HUES64 (cell line): ENCODE results near the gene SUPT3H.

ENCODE experiments used
- H3K27ac ChIP-seq: 2 replicates; pipeline ENCODE4 v1.7.0; 2013; ENCODE audit warnings: low read depth, low read length, inconsistent platforms
- H3K27me3 ChIP-seq: 2 replicates; pipeline ENCODE4 v1.6.1; 2013; ENCODE audit warnings: mild to moderate bottlenecking, low read length; ENCODE audit not compliant: insufficient read depth
- H3K36me3 ChIP-seq: 2 replicates; pipeline ENCODE4 v1.6.1; 2013; ENCODE audit warnings: mild to moderate bottlenecking, low read length; ENCODE audit not compliant: insufficient read depth
- H3K4me1 ChIP-seq: 2 replicates; pipeline ENCODE4 v1.6.1; 2013; ENCODE audit warnings: mild to moderate bottlenecking, low read length, moderate library complexity; ENCODE audit not compliant: insufficient read depth
- H3K4me3 ChIP-seq: 2 replicates; pipeline ENCODE4 v1.5.1; 2013; ENCODE audit warnings: mild to moderate bottlenecking, low read length, moderate library complexity
- H3K9ac ChIP-seq: 2 replicates; pipeline ENCODE4 v1.6.1; 2013; ENCODE audit warnings: mild to moderate bottlenecking, low read depth, low read length
- H3K9me3 ChIP-seq: 2 replicates; pipeline ENCODE4 v1.6.1; 2013; ENCODE audit warnings: low read depth, low read length; ENCODE audit not compliant: insufficient read depth
- WGBS: fragments of 150-250, 120-280 bp; methylation state at CpG from one replicate; pipeline ENCODE4 v1.1.7; 2013; ENCODE audit warnings: missing lambda C conversion rate; 5-methylcytosine and 5-hydroxymethylcytosine counted together

The SUPT3H gene

DNA sequence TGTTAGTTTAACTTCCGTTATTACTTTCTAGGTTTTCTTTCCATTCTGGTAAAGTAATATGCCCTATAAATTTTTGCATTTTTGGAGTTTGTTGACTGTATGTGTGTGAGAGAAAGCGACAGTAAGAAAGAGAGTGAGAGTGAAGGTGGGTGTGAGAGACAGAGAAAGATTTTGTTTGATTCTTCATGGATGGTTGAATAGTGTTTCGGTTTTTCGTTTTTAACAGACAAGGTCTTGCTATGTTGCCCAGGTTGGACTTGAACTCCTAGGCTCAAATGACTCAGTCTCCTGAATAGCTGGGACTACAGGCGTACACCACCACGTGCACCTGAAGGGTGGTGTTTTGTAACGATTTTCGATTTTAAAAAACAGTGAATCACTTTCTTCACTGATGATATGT, 378.7 kb downstream of the SUPT3H start:
- H3K9me3 ChIP-seq: no peaks in the 10 kb centered on the region
- no peak overlapping the region for H3K27ac ChIP-seq
- WGBS: 88% methylated on average over 7 of the region's 8 CpGs
- H3K27me3 ChIP-seq: no peaks in the 10 kb centered on the region
- H3K36me3 ChIP-seq: no peaks in the 10 kb centered on the region
- no peak overlapping the region for H3K9ac ChIP-seq
- no peaks in the 10 kb centered on the region; the same call in 1 of the 2 replicates for H3K4me1 ChIP-seq
- no peak overlapping the region for H3K4me3 ChIP-seq

- H3K9ac ChIP-seq: no peak overlapping the region
- H3K36me3 ChIP-seq: no peaks in the 10 kb centered on the region
- 97% methylated on average over 3 of the region's 3 CpGs for WGBS
- H3K9me3 ChIP-seq: no peaks in the 10 kb centered on the region
- no peaks in the 10 kb centered on the region for H3K27me3 ChIP-seq
- no peaks in the 10 kb centered on the region; the same call in 1 of the 2 replicates for H3K4me1 ChIP-seq
- H3K27ac ChIP-seq: no peak overlapping the region
- no peak overlapping the region for H3K4me3 ChIP-seq
These were observed 382.1 kb downstream of the SUPT3H start for GRCh38 chr6:44995486-44996132.

DNA sequence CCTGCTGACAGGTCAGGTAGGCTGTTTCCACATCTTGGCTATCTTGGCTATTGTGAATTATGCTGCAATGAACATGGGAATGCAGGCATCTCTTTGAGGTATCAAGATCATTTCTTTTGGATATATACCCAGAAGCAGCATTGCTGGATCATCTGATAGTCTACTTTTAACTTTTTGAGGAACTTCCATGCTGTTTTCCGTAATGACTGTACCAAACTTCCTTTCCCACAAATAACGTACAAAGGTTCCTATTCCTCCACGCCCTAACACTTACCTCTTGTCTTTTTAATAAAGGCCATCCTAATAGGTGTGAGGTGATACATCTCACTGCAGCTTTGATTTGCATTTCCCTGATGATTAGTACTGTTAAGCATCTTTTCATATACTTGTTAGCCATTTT, 388.3 kb downstream of the SUPT3H start:
- Histone ChIP-seq H3K27ac (no peak overlapping the region), H3K36me3 (no peaks in the 10 kb centered on the region), H3K9me3 (no peaks in the 10 kb centered on the region), H3K4me1 (no peaks in the 10 kb centered on the region), H3K9ac (no peak overlapping the region), H3K4me3 (no peak overlapping the region), H3K27me3 (no peaks in the 10 kb centered on the region)
- WGBS: 90% methylated on average over 3 of the region's 3 CpGs

- H3K27ac ChIP-seq: no peak overlapping the region
- no peaks in the 10 kb centered on the region for H3K4me1 ChIP-seq
- no peaks in the 10 kb centered on the region for H3K9me3 ChIP-seq
- H3K4me3 ChIP-seq: no peak overlapping the region
- H3K36me3 ChIP-seq: no peaks in the 10 kb centered on the region
- H3K9ac ChIP-seq: no peak overlapping the region
- WGBS: 96% methylated on average over 3 of the region's 4 CpGs
- H3K27me3 ChIP-seq: no peaks in the 10 kb centered on the region
These were observed 392.7 kb downstream of the SUPT3H start for GRCh38 chr6:44985006-44985405.

DNA sequence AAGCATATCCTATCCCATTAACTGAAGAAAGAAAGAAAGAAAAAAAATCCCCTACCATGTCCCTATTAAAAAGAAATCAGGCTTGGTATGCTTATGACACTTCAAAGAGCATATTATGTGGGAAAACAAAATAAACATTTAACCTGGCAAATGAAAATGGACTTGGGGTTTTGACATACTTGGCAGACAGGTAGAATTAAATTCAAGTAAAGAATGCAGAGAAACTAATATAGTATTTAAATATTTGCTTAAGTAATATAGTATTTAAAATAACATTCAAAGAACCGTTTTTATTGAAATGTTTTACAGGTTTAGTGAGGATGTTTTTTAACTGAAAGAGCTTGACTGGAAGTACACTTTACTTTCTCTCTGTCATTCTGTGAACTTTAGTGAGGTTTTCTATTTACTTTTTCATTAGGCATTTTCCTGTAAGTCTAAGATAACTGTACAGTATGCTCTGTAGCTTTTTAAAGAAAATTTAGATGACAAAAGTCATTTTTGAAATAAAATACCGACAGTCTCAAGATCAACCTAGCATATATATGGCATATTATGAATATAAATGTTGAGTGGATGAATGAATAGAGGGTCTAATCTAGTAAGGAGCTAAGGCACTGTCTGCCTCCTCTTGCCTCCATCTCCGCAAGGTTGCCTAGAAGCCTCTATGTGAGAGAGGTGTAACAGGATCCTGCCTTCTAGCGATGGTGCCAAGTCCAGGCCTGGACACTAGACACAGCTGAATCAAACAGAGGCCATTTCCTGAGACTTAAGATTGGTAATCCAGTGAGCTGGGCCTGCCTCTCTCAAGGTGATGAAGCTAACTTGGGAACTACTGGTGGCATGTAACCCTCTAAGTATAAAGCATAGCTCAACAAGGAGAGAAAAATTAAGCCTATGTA, 394.0 kb downstream of the SUPT3H start:
- H3K4me1 ChIP-seq: no peaks in the 10 kb centered on the region
- no peak overlapping the region for H3K9ac ChIP-seq
- H3K27ac ChIP-seq: no peak overlapping the region
- WGBS: 95% methylated on average over 2 of the region's 4 CpGs
- no peaks in the 10 kb centered on the region for H3K9me3 ChIP-seq
- no peak overlapping the region for H3K4me3 ChIP-seq
- no peaks in the 10 kb centered on the region for H3K36me3 ChIP-seq
- no peaks in the 10 kb centered on the region for H3K27me3 ChIP-seq

DNA sequence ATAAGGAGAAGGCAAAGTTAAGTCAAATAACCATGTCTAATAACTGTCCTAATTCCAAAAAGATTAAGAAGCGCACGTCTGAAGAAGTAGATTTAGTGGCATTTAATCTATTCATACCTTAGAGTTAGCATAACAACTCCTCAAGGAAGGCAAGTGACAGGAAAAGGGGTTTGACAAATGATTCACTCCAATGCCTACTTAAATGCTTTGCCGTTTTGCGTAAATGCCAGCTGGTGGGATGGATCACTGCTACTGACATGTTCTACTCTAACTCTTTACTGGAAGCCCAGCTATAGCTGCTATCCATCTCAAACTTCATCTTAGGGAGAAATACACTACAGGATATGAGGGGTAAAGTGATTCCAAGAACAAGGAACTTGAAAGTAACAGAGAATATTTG, 396.9 kb downstream of the SUPT3H start:
- Histone ChIP-seq H3K9me3 (no peaks in the 10 kb centered on the region), H3K27me3 (no peaks in the 10 kb centered on the region), H3K4me1 (no peaks in the 10 kb centered on the region), H3K9ac (no peak overlapping the region), H3K4me3 (no peak overlapping the region), H3K27ac (no peak overlapping the region), H3K36me3 (no peaks in the 10 kb centered on the region)
- 94% methylated on average over 4 of the region's 4 CpGs for whole genome bisulfite sequencing

GRCh38 chr6:44976677-44977641, 400.8 kb downstream of the SUPT3H start:
- Histone ChIP-seq H3K36me3 (peaks cover 7% of the 10 kb centered on the region; the same call in 1 of the 2 replicates), H3K9me3 (peaks cover 26% of the 10 kb centered on the region), H3K27me3 (no peaks in the 10 kb centered on the region), H3K27ac (no peak overlapping the region), H3K9ac (no peak overlapping the region), H3K4me1 (no peaks in the 10 kb centered on the region), H3K4me3 (no peak overlapping the region)

DNA sequence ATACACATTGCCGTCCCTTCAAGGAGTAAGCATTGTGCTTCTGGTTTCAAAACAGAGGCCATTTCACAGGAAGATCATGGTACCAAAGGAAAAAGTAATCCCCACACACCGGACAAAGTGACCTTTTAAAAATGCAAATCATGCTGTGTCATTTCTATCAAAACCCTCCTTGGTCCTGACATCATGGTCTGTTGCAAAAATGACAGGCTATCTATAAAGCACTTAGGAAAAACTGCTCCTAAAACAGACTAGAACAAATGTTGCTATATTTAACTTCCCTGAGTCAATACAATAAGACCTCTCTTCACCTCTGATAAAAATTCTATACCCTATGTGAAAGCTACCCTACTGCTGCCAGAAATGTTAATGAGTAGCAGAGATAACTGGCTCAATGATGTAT, 403.2 kb downstream of the SUPT3H start:
- Histone ChIP-seq H3K4me1 (no peaks in the 10 kb centered on the region), H3K27me3 (no peaks in the 10 kb centered on the region), H3K27ac (no peak overlapping the region), H3K36me3 (peaks cover 7% of the 10 kb centered on the region; the same call in 1 of the 2 replicates), H3K4me3 (no peak overlapping the region), H3K9ac (no peak overlapping the region), H3K9me3 (peaks cover 27% of the 10 kb centered on the region)
- 92% methylated on average over 2 of the region's 2 CpGs for WGBS

- Histone ChIP-seq H3K27me3 (no peaks in the 10 kb centered on the region), H3K36me3 (peaks cover 7% of the 10 kb centered on the region; the same call in 1 of the 2 replicates)
- WGBS: 97% methylated on average over 3 of the region's 3 CpGs
These were observed 405.0 kb downstream of the SUPT3H start for GRCh38 chr6:44972709-44973108.

DNA sequence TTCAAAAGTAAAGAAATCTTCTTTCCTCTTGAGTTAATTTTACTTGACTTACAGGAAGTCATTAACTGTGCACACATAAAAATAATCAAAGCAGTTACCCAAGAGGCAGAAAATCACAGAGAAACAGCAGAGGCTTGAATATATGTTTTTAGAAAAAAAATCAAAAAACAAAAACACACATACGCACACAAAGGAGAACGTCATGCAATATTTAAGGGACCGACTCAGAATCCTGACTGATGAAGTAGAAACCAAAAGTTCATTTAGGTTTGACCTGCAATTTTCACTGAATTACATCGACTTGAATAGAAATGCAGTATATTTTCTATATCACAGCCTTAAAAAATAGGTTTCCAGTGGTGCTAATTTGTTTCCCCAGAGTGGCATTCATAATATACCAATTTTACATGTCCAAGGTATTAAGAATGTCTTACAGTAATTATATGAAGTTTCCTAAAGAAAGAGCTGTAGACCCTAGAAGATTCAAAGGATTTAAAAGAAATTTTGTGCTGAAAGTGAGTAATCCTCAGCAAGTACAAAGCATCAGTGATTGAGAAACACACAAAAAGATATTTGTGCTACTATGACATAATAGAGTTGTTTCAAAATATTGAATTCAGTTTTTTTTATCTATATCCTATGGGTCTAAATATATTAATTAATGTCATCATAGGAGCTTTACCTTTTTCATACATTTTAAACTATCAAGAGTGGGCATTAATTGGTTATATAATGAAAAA, 408.1 kb downstream of the SUPT3H start:
- H3K4me3 ChIP-seq: no peak overlapping the region
- no peaks in the 10 kb centered on the region for H3K4me1 ChIP-seq
- H3K27me3 ChIP-seq: no peaks in the 10 kb centered on the region
- H3K36me3 ChIP-seq: peaks cover 7% of the 10 kb centered on the region; the same call in 1 of the 2 replicates
- WGBS: 93% methylated on average over 4 of the region's 4 CpGs
- no peak overlapping the region for H3K9ac ChIP-seq
- H3K27ac ChIP-seq: no peak overlapping the region
- peaks cover 26% of the 10 kb centered on the region for H3K9me3 ChIP-seq

More at GRCh38 chr6:44972709-44973108, 405.0 kb downstream of the SUPT3H start:
- Histone ChIP-seq H3K9me3 (peaks cover 27% of the 10 kb centered on the region), H3K4me3 (no peak overlapping the region), H3K9ac (no peak overlapping the region), H3K4me1 (no peaks in the 10 kb centered on the region), H3K27ac (no peak overlapping the region)
